GM12872 (cell line): ENCODE measurements around the gene SETBP1.

Source experiments
- CTCF ChIP-seq: IDR thresholded peaks from 3 replicates; pipeline ENCODE4 v1.5.1; 2011; ENCODE audit warnings: low read depth, mild to moderate bottlenecking, low read length, moderate library complexity; ENCODE audit not compliant: insufficient read depth

SETBP1 gene

DNA sequence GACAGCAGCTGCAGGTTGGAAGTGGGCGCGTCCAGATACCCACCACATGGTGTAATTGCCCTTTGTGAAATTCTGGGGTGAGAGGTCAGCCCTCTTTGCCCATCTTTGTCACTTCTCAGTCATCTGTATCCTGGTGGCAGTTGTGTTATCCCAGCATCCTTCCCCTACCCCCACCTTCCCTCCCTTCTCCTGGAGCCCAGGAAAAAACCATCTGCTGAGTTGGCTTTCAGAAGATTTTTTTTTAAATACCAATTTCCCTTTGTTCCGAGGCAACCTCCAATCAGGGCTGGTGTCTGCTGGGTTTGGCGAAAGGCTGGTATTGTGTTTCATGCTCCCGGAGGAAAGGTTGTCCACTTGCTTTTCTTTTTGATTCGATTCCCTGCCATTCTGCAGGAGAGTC, 35.2 kb downstream of the SETBP1 start:
- TF ChIP-seq CTCF, result no peak

GRCh38 chr18:44716697-44717163, 36.0 kb downstream of the SETBP1 start:
- TF ChIP-seq CTCF, result no peak

GRCh38 chr18:44719519-44720060, 38.9 kb downstream of the SETBP1 start:
- TF ChIP-seq CTCF, result no peak

DNA sequence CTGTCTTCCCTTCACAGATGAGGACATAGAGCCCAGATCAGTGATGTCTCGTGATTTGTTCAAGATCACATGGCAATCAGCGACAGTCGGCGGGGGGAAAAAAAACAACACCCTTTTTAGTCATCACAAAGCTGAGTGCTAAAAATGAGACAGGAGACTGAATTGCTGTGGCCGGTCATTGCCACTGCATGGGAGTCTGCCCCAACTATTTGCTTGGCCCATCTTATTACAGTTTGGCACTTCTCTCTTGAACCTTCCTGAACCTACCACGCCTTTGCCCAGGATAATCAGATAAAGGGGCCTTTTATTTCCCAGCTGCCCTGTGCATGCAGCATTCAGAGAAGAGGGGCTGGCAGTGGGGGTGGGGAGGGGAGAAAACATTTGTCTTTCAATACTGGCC, 42.7 kb downstream of the SETBP1 start:
- 0 out of 3 replicates have a peak, but pooled peaks have one; percentile 3 for TF ChIP-seq CTCF

DNA sequence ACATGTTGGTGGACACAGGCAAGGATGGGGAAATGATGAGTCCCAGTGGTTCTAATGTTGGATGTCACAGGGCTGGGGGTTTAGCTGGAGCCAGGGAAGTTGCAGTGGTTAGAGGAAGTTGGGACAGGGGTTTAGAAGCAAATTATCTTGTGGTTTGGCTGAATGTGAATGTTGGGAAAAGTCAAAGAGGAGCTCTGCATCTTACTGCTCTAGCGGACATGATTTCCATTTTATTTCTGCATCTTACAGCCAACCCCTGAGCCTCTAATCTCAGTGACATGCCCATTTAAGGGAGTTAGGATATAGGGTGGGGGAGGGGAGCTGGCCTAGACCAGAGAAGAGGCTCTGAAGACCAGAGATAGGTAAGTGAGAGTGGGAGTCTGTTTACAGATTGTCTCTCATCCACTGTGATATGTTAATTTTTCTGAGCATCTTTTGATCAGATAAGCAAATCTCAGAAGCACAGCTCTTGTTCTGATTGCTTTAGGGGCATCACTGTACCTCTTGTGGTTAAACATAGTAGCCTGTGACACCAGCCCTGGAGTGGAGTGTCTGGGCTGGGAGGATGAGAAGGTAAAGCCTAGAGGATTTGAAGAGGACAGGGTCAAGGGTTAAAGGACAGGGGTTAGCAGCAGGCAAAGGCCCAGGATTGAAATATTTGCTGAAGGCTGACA, 43.6 kb downstream of the SETBP1 start:
- no peak for TF ChIP-seq CTCF

DNA sequence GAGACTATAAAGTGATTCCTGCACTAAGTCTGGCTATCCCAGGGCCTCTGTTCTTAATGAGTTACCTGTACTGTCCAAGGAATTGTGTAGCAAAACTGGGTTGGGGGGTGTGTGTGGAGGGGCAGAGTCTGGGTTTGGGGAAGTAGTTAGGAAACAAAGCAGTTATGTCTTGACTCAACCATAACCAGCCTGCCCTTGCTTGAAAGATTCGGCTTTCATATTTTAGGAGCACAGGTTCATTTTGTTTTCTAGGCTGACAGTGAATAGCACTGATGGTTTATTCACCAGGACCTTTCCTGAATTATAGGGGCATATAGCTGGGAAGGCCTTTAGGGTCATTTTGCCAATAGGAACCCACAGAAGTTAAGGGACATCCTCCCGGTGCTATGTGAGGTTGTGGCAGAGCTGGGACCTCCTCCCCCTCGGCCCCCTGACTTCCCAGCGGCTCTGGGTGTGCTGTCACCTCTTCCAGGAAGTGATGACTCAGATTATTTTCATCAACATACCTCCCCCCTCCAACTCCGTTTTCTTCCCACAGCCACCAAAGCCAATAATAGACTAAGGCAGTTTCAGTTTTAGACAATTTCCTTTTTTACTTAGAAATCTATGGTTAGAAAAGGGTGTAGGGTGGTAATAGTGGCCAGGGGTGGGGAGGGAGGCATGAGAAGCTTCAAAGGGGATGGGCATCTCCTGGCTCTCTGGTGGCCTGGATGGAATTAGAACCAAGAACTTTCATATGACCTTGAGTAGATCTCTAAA, 44.8 kb downstream of the SETBP1 start:
- no peak for TF ChIP-seq CTCF

DNA sequence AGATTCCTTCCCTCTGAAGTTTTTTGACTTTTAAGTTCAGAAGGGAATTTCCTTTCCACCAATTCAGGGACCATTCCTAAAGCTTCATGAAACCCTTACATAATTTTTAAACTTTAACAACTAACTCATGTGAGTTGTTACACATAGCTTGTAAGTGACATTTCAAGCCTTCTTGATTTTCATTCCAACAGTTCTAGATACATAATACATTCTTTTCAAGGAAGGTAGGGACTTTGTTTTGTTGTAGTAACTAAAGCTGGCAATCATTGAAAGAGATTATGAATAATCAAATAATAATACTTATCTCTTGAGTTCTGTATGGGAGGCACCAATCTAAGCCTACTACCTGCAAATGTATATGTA, 45.4 kb downstream of the SETBP1 start:
- no peak for TF ChIP-seq CTCF
